Measurements from ENCODE around the gene COL24A1.

DNA sequence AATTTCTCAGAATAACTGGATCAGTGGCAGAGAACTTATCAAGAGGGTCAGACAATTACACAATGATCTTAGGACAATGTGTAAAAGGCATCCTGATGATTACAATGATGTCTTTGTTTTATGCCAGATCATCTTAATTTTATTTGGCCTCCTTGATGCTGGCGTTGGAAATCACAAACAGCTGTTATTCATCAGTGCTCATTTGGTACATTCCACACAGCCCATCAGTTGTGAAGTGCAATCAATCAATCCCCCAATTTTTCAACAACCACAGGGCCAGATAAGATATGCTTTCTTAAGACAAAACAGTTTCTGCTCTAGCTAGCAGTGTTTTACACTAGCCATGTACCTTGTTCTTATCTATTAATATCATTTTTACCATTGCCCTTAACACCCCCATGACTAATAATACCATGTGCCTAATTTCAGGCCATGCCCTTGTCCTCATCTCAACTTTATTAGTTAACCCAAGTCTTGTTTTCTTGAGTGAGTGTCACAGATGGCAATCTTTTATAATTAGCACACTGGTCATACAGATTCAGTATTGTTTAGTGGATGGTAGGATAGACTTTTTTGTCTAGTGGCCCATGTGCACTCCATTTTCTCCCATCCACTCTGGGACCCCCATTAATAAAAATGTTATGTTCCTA lies 40.8 kb upstream of the COL24A1 start:
- TF ChIP-seq CTCF (IDR thresholded peaks at IDR 0.05 in 8 of 11, conservative IDR thresholded peaks at IDR 0.05 in 3 of 11) (no peak), POLR2AphosphoS5 (IDR thresholded peaks at IDR 0.05) (no peak)
